Measurements from ENCODE around the gene ZEB2. TPM values are rescaled to one million over a fixed set of nuclear protein-coding genes. Genes with fewer than 3 reads are reported as not detected.

Gene ZEB2
- polyA plus RNA-seq, 4 donors: 113 to 165 (median 135) TPM

- DNase-seq (ENCODE audit: low read depth in 4 of 4, low spot score in 2 of 4): no peak
Observed at GRCh38 chr2:144475044-144475443, 44.9 kb downstream of the ZEB2 start.

GRCh38 chr2:144474017-144474416 lies 45.9 kb downstream of the ZEB2 start:
- no peak for DNase-seq (ENCODE audit: low read depth in 4 of 4, low spot score in 2 of 4)

- no peak for DNase-seq (ENCODE audit: low read depth in 4 of 4, low spot score in 2 of 4)
Observed at GRCh38 chr2:144472911-144473310, 47.0 kb downstream of the ZEB2 start.

GRCh38 chr2:144472046-144472412 lies 47.9 kb downstream of the ZEB2 start:
- no peak for DNase-seq (ENCODE audit: low read depth in 4 of 4, low spot score in 2 of 4)

- DNase-seq (ENCODE audit: low read depth in 4 of 4, low spot score in 2 of 4): no peak
Observed at GRCh38 chr2:144471305-144472045, 48.4 kb downstream of the ZEB2 start.

- DNase-seq (ENCODE audit: low read depth in 4 of 4, low spot score in 2 of 4): no peak
Observed at GRCh38 chr2:144470816-144471215, 49.1 kb downstream of the ZEB2 start.

GRCh38 chr2:144470334-144470733 lies 49.6 kb downstream of the ZEB2 start:
- no peak for DNase-seq (ENCODE audit: low read depth in 4 of 4, low spot score in 2 of 4)

GRCh38 chr2:144469798-144470197 lies 50.1 kb downstream of the ZEB2 start:
- no peak for DNase-seq (ENCODE audit: low read depth in 4 of 4, low spot score in 2 of 4)

- DNase-seq (ENCODE audit: low read depth in 4 of 4, low spot score in 2 of 4): no peak
Observed at GRCh38 chr2:144468823-144469595, 50.9 kb downstream of the ZEB2 start.

GRCh38 chr2:144467502-144468137 lies 52.3 kb downstream of the ZEB2 start:
- no peak for DNase-seq (ENCODE audit: low read depth in 4 of 4, low spot score in 2 of 4)

- no peak for DNase-seq (ENCODE audit: low read depth in 4 of 4, low spot score in 2 of 4)
Observed at GRCh38 chr2:144466637-144467036, 53.3 kb downstream of the ZEB2 start.

GRCh38 chr2:144465749-144466148 lies 54.2 kb downstream of the ZEB2 start:
- DNase-seq (ENCODE audit: low read depth in 4 of 4, low spot score in 2 of 4): no peak

- no peak for DNase-seq (ENCODE audit: low read depth in 4 of 4, low spot score in 2 of 4)
Observed at GRCh38 chr2:144464730-144465129, 55.2 kb downstream of the ZEB2 start.

- DNase-seq (ENCODE audit: low read depth in 4 of 4, low spot score in 2 of 4): no peak
Observed at GRCh38 chr2:144463266-144463665, 56.7 kb downstream of the ZEB2 start.

- no peak for DNase-seq (ENCODE audit: low read depth in 4 of 4, low spot score in 2 of 4)
Observed at GRCh38 chr2:144462266-144462665, 57.7 kb downstream of the ZEB2 start.

- DNase-seq (ENCODE audit: low read depth in 4 of 4, low spot score in 2 of 4): no peak
Observed at GRCh38 chr2:144461308-144461766, 58.6 kb downstream of the ZEB2 start.

GRCh38 chr2:144460727-144461307 lies 59.1 kb downstream of the ZEB2 start:
- no peak for DNase-seq (ENCODE audit: low read depth in 4 of 4, low spot score in 2 of 4)

- no peak for DNase-seq (ENCODE audit: low read depth in 4 of 4, low spot score in 2 of 4)
Observed at GRCh38 chr2:144459937-144460336, 60.0 kb downstream of the ZEB2 start.

- DNase-seq (ENCODE audit: low read depth in 4 of 4, low spot score in 2 of 4): no peak
Observed at GRCh38 chr2:144459286-144459685, 60.6 kb downstream of the ZEB2 start.

GRCh38 chr2:144458541-144458940 lies 61.4 kb downstream of the ZEB2 start:
- no peak for DNase-seq (ENCODE audit: low read depth in 4 of 4, low spot score in 2 of 4)

- no peak for DNase-seq (ENCODE audit: low read depth in 4 of 4, low spot score in 2 of 4)
Observed at GRCh38 chr2:144456680-144457079, 63.2 kb downstream of the ZEB2 start.

Data from left renal cortex interstitium (tissue), 4 donors.